ENCODE measurements around the gene SLC12A2.
A peak's percentile ranks its signal among the peaks of the same experiment; 100 is the strongest.

SLC12A2 gene

GRCh38 chr5:128225245-128226030 lies 141.9 kb downstream of the SLC12A2 start:
- DNase-seq (ENCODE audit: low read depth): no peak

- peak; percentile 89 for DNase-seq (ENCODE audit: low read depth)
Observed at GRCh38 chr5:128228008-128228407, 144.4 kb downstream of the SLC12A2 start.

DNA sequence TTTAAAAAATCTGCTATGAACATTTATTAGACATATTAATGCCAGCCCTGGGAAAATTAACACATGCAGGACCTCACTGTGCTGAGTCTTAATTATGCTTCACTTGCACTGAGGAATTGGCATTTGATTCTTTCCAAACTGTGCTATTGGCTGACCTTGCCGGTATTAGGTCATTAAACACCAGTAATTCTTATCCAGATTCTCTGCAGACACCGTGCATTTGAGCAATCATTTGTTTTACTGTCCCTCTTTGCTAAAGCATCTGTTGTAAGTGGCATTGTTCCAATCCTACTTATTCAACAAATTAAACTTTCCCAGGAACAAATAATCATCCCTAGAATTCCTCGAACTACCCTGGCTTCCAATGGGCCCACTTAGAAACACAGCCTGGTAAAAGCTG lies 145.0 kb downstream of the SLC12A2 start:
- no peak for DNase-seq (ENCODE audit: low read depth)

DNA sequence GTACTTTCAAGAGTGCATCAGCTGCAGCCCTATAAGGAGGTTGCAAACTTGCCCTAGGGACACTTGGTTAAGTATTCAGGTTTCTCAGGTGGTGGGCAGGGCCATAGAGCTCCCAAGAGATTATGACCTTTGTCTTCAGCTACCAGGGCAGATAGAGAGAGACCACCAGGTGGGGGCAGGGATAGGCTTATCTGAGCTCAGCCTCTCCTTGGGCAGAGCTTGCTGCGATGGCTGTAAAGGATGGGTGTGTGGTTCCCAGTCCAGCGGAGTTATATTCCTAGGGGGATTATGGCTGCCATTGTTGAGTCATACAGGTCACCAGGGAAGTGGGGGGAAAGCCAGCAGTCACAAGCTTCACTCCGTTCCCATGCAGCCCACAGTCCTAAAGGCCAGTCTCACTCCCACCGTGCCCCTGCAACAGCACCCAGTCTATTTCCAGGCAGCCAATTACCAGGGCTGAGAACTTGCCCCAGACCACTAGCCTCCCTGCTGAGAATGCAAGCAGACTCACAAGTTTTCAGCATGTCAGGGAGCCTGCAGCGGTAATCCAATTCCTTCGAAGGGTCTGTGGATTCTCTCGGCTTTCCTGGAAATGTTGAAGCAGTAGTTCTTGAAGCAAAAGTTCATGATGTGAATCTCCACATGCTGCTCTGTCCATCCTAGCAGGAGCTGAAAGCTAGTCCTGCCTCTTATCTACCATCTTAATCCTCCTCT lies 151.5 kb downstream of the SLC12A2 start:
- DNase-seq (ENCODE audit: low read depth): no peak

DNA sequence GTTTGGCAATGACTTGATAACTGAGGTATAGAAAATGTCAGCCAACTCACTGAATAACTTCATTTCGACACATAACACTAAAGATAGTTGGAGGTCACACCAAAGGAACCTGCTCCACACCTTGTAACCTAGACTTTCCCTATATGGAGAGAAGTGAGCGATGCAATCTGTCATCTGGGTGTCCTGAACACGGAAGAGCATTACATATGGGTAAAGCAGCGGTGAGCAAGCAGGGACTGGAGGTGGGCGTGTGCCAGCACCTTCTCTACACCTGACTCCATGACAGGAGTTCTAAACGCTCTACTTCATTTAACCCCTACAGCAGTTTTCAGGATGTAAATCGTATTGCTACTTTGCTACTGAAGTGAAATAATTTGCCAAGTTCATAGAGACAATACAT lies 152.8 kb downstream of the SLC12A2 start:
- DNase-seq (ENCODE audit: low read depth): no peak

GRCh38 chr5:128237000-128237399 lies 153.4 kb downstream of the SLC12A2 start:
- no peak for DNase-seq (ENCODE audit: low read depth)

GRCh38 chr5:128237546-128237945 lies 154.0 kb downstream of the SLC12A2 start:
- DNase-seq (ENCODE audit: low read depth): no peak
